ENCODE measurements around the gene ASAP2. TPM values are rescaled to one million over a fixed set of nuclear protein-coding genes. Genes with fewer than 3 reads are reported as not detected.

ASAP2 gene
- total and polyA plus RNA-seq, 9 of the 15 experiments (the other 6 are each of a cell fraction or from before 2014, with no cell fraction given), result 0.06 to 4.3 (median 3.1) TPM

DNA sequence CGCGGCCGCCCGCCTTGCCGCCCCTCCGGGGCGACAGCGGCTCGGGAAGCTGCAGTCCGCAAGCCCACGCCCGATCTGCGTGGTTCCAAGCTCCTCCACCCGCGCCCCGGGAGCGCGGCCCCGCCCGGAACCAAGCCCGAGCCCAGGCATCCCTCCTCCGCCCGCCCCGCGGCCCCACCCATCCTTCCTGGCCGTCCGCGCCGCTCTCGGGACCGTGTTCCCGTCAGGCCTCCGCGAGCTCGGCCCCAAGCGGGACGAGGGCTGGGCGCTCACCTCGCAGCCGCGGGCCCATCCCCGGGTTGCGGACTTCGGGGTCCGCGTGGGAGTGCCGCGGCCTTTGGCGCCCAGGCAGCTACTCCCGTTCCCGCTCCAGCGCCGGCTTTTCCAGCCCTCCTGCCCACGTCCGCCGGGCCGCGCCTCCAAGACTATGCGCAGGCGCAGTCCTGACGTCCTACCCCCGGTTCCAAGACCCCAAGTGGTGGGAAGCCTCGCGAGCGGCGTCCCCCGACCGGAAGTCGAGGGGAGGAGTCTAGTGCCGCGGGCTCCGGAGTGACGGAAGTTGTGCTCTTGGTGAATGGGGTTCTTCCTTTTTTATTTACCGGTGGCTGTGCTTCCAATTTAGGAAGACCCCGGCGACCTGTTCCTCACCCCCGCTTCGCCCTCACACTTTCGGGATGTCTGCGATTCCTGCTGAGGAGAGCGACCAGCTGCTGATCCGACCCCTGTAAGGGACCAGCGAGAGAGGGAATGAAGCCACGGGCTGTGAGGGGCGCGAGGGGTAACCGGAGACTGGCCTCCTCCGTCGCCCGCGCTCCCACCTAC is 216.7 kb downstream of the ASAP2 start, which contains the start of the genes CPSF3 and ITGB1BP1 (continued):
- TF ChIP-seq JUN (IDR thresholded peaks at IDR 0.05; ENCODE audit: borderline replicate concordance, low read depth, low read length), result no peak
- TF ChIP-seq JUN (CRISPR knock-in tag; IDR thresholded peaks at IDR 0.05; ENCODE audit: borderline replicate concordance), result 0 out of 2 replicates have a peak, but pooled peaks have one; percentile 24
- TF ChIP-seq, protein P1, sequence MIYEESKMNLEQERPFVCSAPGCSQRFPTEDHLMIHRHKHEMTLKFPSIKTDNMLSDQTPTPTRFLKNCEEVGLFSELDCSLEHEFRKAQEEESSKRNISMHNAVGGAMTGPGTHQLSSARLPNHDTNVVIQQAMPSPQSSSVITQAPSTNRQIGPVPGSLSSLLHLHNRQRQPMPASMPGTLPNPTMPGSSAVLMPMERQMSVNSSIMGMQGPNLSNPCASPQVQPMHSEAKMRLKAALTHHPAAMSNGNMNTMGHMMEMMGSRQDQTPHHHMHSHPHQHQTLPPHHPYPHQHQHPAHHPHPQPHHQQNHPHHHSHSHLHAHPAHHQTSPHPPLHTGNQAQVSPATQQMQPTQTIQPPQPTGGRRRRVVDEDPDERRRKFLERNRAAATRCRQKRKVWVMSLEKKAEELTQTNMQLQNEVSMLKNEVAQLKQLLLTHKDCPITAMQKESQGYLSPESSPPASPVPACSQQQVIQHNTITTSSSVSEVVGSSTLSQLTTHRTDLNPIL (CRISPR knock-in tag; IDR thresholded peaks at IDR 0.05), result no peak
- TF ChIP-seq NR2C2 (CRISPR knock-in tag; IDR thresholded peaks at IDR 0.05), result no peak; the same call in 1 of the 2 replicates
- TF ChIP-seq NR2C2 (tag; IDR thresholded peaks at IDR 0.05), result peak; percentile 66
- peak; percentile 57 for TF ChIP-seq KDM5B (IDR thresholded peaks at IDR 0.05; ENCODE audit: insufficient replicate concordance, low read depth, low read length)
- peak; percentile 81 for TF ChIP-seq NUFIP1 (IDR thresholded peaks at IDR 0.05; ENCODE audit: partially characterized antibody)
- TF ChIP-seq MEIS2 (IDR thresholded peaks at IDR 0.05; ENCODE audit: partially characterized antibody), result peak; percentile 67
- TF ChIP-seq ZNF41 (CRISPR knock-in tag; conservative IDR thresholded peaks at IDR 0.05), result no peak
- peak; percentile 23 for TF ChIP-seq HNRNPK (IDR thresholded peaks at IDR 0.05; ENCODE audit: low read depth, low read length, poor library complexity, severe bottlenecking)
- TF ChIP-seq, protein P2, sequence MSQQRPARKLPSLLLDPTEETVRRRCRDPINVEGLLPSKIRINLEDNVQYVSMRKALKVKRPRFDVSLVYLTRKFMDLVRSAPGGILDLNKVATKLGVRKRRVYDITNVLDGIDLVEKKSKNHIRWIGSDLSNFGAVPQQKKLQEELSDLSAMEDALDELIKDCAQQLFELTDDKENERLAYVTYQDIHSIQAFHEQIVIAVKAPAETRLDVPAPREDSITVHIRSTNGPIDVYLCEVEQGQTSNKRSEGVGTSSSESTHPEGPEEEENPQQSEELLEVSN (IDR thresholded peaks at IDR 0.05; ENCODE audit: borderline replicate concordance in 1 of 2, extremely low read depth in 1 of 2, insufficient read depth in 1 of 2, insufficient read length in 1 of 2, low read depth in 1 of 2, low read length in 1 of 2, poor library complexity in 1 of 2, severe bottlenecking in 1 of 2), result peak; percentile 51 to 69
- TF ChIP-seq ZSCAN29 (IDR thresholded peaks at IDR 0.05), result peak; percentile 72; the same call in 1 of the 2 replicates
- peak; percentile 59 to 78; a peak in 2 of 4 replicates for TF ChIP-seq SIN3A (IDR thresholded peaks at IDR 0.05; ENCODE audit: borderline replicate concordance in 2 of 2, control insufficient read depth in 1 of 2, low read depth in 2 of 2, low read length in 2 of 2)
- peak; percentile 81 for TF ChIP-seq FUS (optimal IDR thresholded peaks at IDR 0.05; ENCODE audit: low read depth, low read length)
- peak; percentile 96; the same call in 1 of the 2 replicates for TF ChIP-seq KLF13 (tag; IDR thresholded peaks at IDR 0.05; ENCODE audit: borderline replicate concordance, low read depth)
- peak; percentile 71; the same call in 1 of the 2 replicates for TF ChIP-seq LCOR (CRISPR knock-in tag; IDR thresholded peaks at IDR 0.05)
- TF ChIP-seq NFYB (IDR thresholded peaks at IDR 0.05; ENCODE audit: extremely low read depth, insufficient read length), result no peak
- no peak for TF ChIP-seq ZNF717 (CRISPR knock-in tag; IDR thresholded peaks at IDR 0.05)
- no peak; the same call in 1 of the 2 replicates for TF ChIP-seq PURB (CRISPR knock-in tag; IDR thresholded peaks at IDR 0.05; ENCODE audit: low read depth)
- TF ChIP-seq HDAC2 (IDR thresholded peaks at IDR 0.05), result 0 out of 2 replicates have a peak, but pooled peaks have one; percentile 16
- TF ChIP-seq CEBPG (CRISPR knock-in tag; IDR thresholded peaks at IDR 0.05), result no peak
- TF ChIP-seq CEBPG (tag; conservative IDR thresholded peaks at IDR 0.05 in 1 of 2, IDR thresholded peaks at IDR 0.05 in 1 of 2), result no peak
- TF ChIP-seq SPI1 (IDR thresholded peaks at IDR 0.05; ENCODE audit: borderline replicate concordance, low read depth, low read length), result 0 out of 2 replicates have a peak, but pooled peaks have one; percentile 27
- TF ChIP-seq MEF2A (IDR thresholded peaks at IDR 0.05; ENCODE audit: control insufficient read depth, low read depth, low read length), result 0 out of 2 replicates have a peak, but pooled peaks have one; percentile 35
- TF ChIP-seq MAZ (CRISPR knock-in tag; conservative IDR thresholded peaks at IDR 0.05 in 1 of 2, IDR thresholded peaks at IDR 0.05 in 1 of 2), result peak; percentile 94 to 99
